GM12892 (cell line): Measurements from ENCODE around the gene PTPN20.

Experiments used
- POLR2A ChIP-seq: IDR thresholded peaks from 2 replicates; pipeline ENCODE4 v1.6.1; 2011; ENCODE audit warnings: low read depth, low read length, control low read depth
- POLR2AphosphoS5 ChIP-seq: IDR thresholded peaks from 2 replicates; pipeline ENCODE4 v1.6.1; 2011; ENCODE audit warnings: low read depth, low read length, control low read depth

DNA sequence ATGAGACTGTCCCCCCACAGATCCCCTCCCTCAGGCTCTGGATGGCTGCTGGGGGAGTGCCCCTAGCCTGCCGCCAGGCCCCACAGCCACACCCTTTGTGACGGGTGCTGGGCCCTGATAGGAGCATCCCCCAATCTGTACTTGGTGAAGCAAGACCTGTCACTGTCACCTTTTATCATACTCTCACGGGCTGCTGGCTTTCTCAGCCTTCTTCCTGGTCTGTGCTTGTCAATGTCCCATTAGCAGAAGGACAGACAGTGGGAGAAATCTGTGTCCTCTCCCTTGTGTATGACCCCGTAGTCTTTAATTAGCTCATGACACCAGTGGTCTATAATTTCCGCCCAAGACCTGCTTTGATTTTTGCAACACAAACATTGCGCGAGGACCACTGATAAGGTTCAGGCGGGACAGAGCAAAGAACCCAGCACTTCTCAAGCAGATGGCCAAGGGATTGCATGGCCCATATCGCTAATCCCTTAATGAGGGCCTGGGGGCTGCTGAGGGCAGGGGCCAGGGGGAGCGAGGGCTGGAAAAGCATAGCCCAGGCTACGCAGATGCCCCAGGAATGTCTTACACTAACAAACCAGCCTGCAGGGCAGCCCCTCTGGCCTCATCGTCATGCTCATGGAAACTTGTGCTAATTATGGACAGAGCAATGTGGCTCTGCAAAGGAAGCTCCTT is 127.8 kb downstream of the PTPN20 start:
- no peak for TF ChIP-seq POLR2A
- TF ChIP-seq POLR2AphosphoS5, result no peak
